CD4-positive, alpha-beta T cell (primary cell): ENCODE results near the gene SULT1A2. TPM values are rescaled to one million over a fixed set of nuclear protein-coding genes. Genes with fewer than 3 reads are reported as not detected.
A peak's percentile ranks its signal among the peaks of the same experiment; 100 is the strongest.

Source experiments
- ATAC-seq: fragments of 200-7000 bp; cut with Tn5 transposase; one replicate; pipeline ENCODE4 v1.10.0; 2022; ENCODE audit warnings: mild to moderate bottlenecking; ENCODE audit not compliant: poor library complexity
- CTCF ChIA-PET: fragments of 350-600 bp; sonication (Branson Sonifier 250); formaldehyde crosslinking; loops from one replicate; lab custom pipeline; 2021; ENCODE audit warnings: antibody characterized with exemption, inconsistent platforms; lab: Charles Lee
- POLR2A ChIA-PET: fragments of 350-600 bp; sonication (Branson Sonifier 250); formaldehyde crosslinking; loops from one replicate; lab custom pipeline; 2021; ENCODE audit warnings: antibody characterized with exemption, inconsistent platforms; lab: Charles Lee
- DNase-seq, 14 experiments: peaks; one replicate each; pipeline ENCODE4 v3.0.0-alpha.2; 2013 to 2020; ENCODE audit warnings: mixed read lengths in 2 of 14
- H3K27ac ChIP-seq, 2 donors: one replicate each; pipeline versions ENCODE4 v1.5.1 to v1.7.0; 2013; ENCODE audit warnings: low read length in 2 of 2, low read depth in 1 of 2, mild to moderate bottlenecking in 1 of 2
- H3K27me3 ChIP-seq, 2 experiments: 1 replicate in 1 of 2; 2 replicates in 1 of 2; pipeline versions ENCODE4 v1.6.1 to v1.7.0; 2013; ENCODE audit warnings: low read length in 2 of 2, control low read depth in 1 of 2, mild to moderate bottlenecking in 1 of 2, moderate library complexity in 1 of 2; ENCODE audit not compliant: insufficient read depth in 2 of 2, control insufficient read depth in 1 of 2
- H3K36me3 ChIP-seq: one replicate; pipeline ENCODE4 v1.6.1; 2013; ENCODE audit warnings: low read length, control low read depth; ENCODE audit not compliant: insufficient read depth
- H3K4me1 ChIP-seq: one replicate; pipeline ENCODE4 v1.6.1; 2013; ENCODE audit warnings: low read length, control low read depth; ENCODE audit not compliant: insufficient read depth
- H3K4me3 ChIP-seq: one replicate; pipeline ENCODE4 v1.5.1; 2013; ENCODE audit warnings: mild to moderate bottlenecking, low read length, moderate library complexity
- H3K9me3 ChIP-seq, 2 experiments: 1 replicate in 1 of 2; 2 replicates in 1 of 2; pipeline versions ENCODE4 v1.6.1 to v1.7.0; 2013; ENCODE audit warnings: low read length in 2 of 2, mild to moderate bottlenecking in 2 of 2, control low read depth in 1 of 2, moderate library complexity in 1 of 2; ENCODE audit not compliant: control insufficient read depth in 1 of 2, insufficient read depth in 1 of 2
- H3K27ac Mint-ChIP-seq: one replicate; pipeline ENCODE4 v1.8.0; 2020; ENCODE audit warnings: mixed read lengths
- H3K27me3 Mint-ChIP-seq: one replicate; pipeline ENCODE4 v1.8.0; 2021; ENCODE audit warnings: mixed read lengths
- H3K36me3 Mint-ChIP-seq: one replicate; pipeline ENCODE4 v1.8.0; 2021; ENCODE audit warnings: low read depth, mixed read lengths
- H3K4me1 Mint-ChIP-seq: one replicate; pipeline ENCODE4 v1.8.0; 2021; ENCODE audit warnings: low read depth, mixed read lengths
- H3K4me3 Mint-ChIP-seq: one replicate; pipeline ENCODE4 v1.8.0; 2020; ENCODE audit warnings: mild to moderate bottlenecking, mixed read lengths
- H3K9me3 Mint-ChIP-seq: one replicate; pipeline ENCODE4 v1.8.0; 2020; ENCODE audit warnings: mixed read lengths
- CTCF ChIP-seq: fragments of 200-600 bp; IDR thresholded peaks from one replicate; pipeline ENCODE4 v1.8.0; 2022; ENCODE audit warnings: antibody characterized with exemption, mild to moderate bottlenecking
- intact Hi-C, 2 experiments: fragments of 100-400 bp; cut with DNase I in 1 of 2; cut with micrococcal nuclease in 1 of 2; formaldehyde crosslinking; loops; one replicate each; pipeline versions ENCODE4 v1.15.1 to v1.9.0; 2023 to 2025; cut with DNase I, micrococcal nuclease
- total RNA-seq, 174 experiments: library from RNA in 2 of 174; stranded (reverse) in 2 of 174; gene quantifications; one replicate each; pipeline ENCODE4 v1.2.3 and lab custom pipeline; 2021 to 2026

SULT1A2 gene
- total RNA-seq, 2 experiments from 2014 or later, result 0.19 to 0.45 TPM

GRCh38 chr16:28544998-28545397, 51.9 kb downstream of the SULT1A2 start:
- H3K27me3 Mint-ChIP-seq, result no peaks in the 10 kb centered on the region
- Histone ChIP-seq H3K4me3 (no peak overlapping the region), H3K27me3 (no peaks in the 10 kb centered on the region), H3K27ac (no peak overlapping the region), H3K9me3 (no peaks in the 10 kb centered on the region), H3K36me3 (no peaks in the 10 kb centered on the region), H3K4me1 (peaks cover 9% of the 10 kb centered on the region)
- ATAC-seq (no peak), DNase-seq (no peak)
- ChIA-PET POLR2A (interaction anchor here (3.4 kb wide), 1 partner anchor 10 kb away, joined by 14 read pairs; no protein-coding TSS in a partner anchor), CTCF (no interaction called here)
- peaks cover 15% of the 10 kb centered on the region for H3K4me1 Mint-ChIP-seq
- no peak for TF ChIP-seq CTCF
- no peaks in the 10 kb centered on the region for H3K9me3 Mint-ChIP-seq
- no peak overlapping the region for H3K4me3 Mint-ChIP-seq
- no peaks in the 10 kb centered on the region for H3K36me3 Mint-ChIP-seq
- intact Hi-C loops, result no loop called here
- no peak overlapping the region for H3K27ac Mint-ChIP-seq

GRCh38 chr16:28543072-28543471, 53.8 kb downstream of the SULT1A2 start:
- no peak overlapping the region for H3K4me3 ChIP-seq
- H3K36me3 ChIP-seq, result no peaks in the 10 kb centered on the region
- ATAC-seq (peak; percentile 51), DNase-seq (peak in 3 of 14 experiments; percentile 34 to 54 (median 50))
- Mint-ChIP-seq H3K4me1 (peaks cover 11% of the 10 kb centered on the region), H3K36me3 (no peaks in the 10 kb centered on the region), H3K27me3 (no peaks in the 10 kb centered on the region), H3K4me3 (no peak overlapping the region), H3K27ac (peak overlapping the region; percentile 54), H3K9me3 (no peaks in the 10 kb centered on the region)
- TF ChIP-seq CTCF, result no peak
- no peaks in the 10 kb centered on the region for H3K27me3 ChIP-seq
- no peak overlapping the region for H3K27ac ChIP-seq
- H3K4me1 ChIP-seq, result peaks cover 3% of the 10 kb centered on the region
- H3K9me3 ChIP-seq, result no peaks in the 10 kb centered on the region
- CTCF ChIA-PET, result no interaction called here
- intact Hi-C loops, result no loop called here
- POLR2A ChIA-PET, result interaction anchor here (0.9 to 3.7 kb wide), 3 partner anchors 8 to 51 kb away, joined by 3 to 14 read pairs (median 14); partner anchors contain the start of genes APOBR and CLN3

- Histone ChIP-seq H3K27ac (no peak overlapping the region), H3K4me1 (peaks cover 3% of the 10 kb centered on the region), H3K4me3 (no peak overlapping the region), H3K9me3 (no peaks in the 10 kb centered on the region), H3K36me3 (no peaks in the 10 kb centered on the region), H3K27me3 (no peaks in the 10 kb centered on the region)
- DNase-seq, result no peak
- H3K27ac Mint-ChIP-seq, result peak overlapping the region; percentile 54
- ChIA-PET POLR2A (interaction anchor here (0.9 to 3.7 kb wide), 3 partner anchors 8 to 51 kb away, joined by 3 to 14 read pairs (median 14); partner anchors contain the start of genes APOBR and CLN3), CTCF (no interaction called here)
- no peaks in the 10 kb centered on the region for H3K27me3 Mint-ChIP-seq
- H3K9me3 Mint-ChIP-seq, result no peaks in the 10 kb centered on the region
- no peak overlapping the region for H3K4me3 Mint-ChIP-seq
- no peak for TF ChIP-seq CTCF
- no peaks in the 10 kb centered on the region for H3K36me3 Mint-ChIP-seq
- intact Hi-C loops, result no loop called here
- ATAC-seq, result no peak
- H3K4me1 Mint-ChIP-seq, result peaks cover 15% of the 10 kb centered on the region
Observed at GRCh38 chr16:28542646-28543045, 54.2 kb downstream of the SULT1A2 start.

Other genes starting within 250 kb of the SULT1A2 start
- 1 to 10 TPM; 2.3 to 2.4 TPM for gene NPIPB6, start 233.5 kb downstream of the SULT1A2 start, total RNA-seq
- 10 to 100 TPM; 42.7 to 57.8 TPM for gene EIF3CL, start 193.2 kb downstream of the SULT1A2 start, total RNA-seq
- not detected for gene NPIPB7, start 124.7 kb downstream of the SULT1A2 start, total RNA-seq
- gene CLN3, start 105.0 kb downstream of the SULT1A2 start, total RNA-seq, result 10 to 100 TPM; 42.7 to 46.3 TPM
- 1 to 10 TPM; 5.6 to 6.1 TPM for gene APOBR, start 102.4 kb downstream of the SULT1A2 start, total RNA-seq
- gene IL27, start 90.2 kb downstream of the SULT1A2 start, total RNA-seq, result not detected
- not detected for gene NUPR1, start 58.1 kb downstream of the SULT1A2 start, total RNA-seq
- 10 to 100 TPM; 38.9 to 40.3 TPM for gene SGF29, start 43.1 kb downstream of the SULT1A2 start, total RNA-seq
- 10 to 100 TPM; 13.8 to 14.4 TPM for gene SULT1A1, start 13.0 kb upstream of the SULT1A2 start, total RNA-seq
- gene NPIPB8, start 41.0 kb upstream of the SULT1A2 start, total RNA-seq, result under 1 TPM in 1 of 2 experiments, not detected in 1; 0.58 TPM
- 100 to 1,000 TPM; 220 to 237 TPM for gene EIF3C, start 114.4 kb upstream of the SULT1A2 start, total RNA-seq
- gene NPIPB9, start 154.7 kb upstream of the SULT1A2 start, total RNA-seq, result 1 to 10 TPM; 1.9 to 2.6 TPM
- gene ATXN2L, start 225.9 kb upstream of the SULT1A2 start, total RNA-seq, result 100 to 1,000 TPM; 292 to 304 TPM
- 100 to 1,000 TPM; 102 to 103 TPM for gene TUFM, start 249.3 kb upstream of the SULT1A2 start, total RNA-seq